ENCODE data around the gene HEMK1.

DNA sequence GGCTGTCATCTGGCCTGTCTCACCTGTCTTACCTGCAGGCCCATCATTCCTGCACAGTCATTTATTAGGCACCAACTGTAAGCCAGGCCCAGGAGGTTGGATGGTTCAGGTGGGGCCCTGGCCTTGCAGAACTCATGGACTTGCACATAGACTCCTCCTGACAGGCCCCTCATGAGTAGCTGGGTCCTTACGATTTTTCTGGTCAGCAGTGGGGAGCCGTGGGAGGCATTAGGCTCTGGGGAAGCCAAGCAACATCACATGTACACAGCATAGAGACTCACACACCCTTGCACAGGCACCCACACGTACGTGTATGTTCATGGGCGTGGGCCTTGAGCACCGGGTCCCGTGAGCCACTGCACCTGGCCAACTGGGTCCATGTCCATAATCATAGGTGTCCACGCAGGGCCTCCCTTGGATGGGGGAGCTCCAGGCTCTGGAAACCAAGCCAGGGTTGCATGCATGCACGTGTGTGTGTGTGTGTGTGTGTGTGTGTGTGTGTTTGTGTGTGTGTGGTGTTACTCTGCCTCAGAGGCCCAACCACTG, 21.9 kb downstream of the HEMK1 start:
- TF ChIP-seq, protein P1, sequence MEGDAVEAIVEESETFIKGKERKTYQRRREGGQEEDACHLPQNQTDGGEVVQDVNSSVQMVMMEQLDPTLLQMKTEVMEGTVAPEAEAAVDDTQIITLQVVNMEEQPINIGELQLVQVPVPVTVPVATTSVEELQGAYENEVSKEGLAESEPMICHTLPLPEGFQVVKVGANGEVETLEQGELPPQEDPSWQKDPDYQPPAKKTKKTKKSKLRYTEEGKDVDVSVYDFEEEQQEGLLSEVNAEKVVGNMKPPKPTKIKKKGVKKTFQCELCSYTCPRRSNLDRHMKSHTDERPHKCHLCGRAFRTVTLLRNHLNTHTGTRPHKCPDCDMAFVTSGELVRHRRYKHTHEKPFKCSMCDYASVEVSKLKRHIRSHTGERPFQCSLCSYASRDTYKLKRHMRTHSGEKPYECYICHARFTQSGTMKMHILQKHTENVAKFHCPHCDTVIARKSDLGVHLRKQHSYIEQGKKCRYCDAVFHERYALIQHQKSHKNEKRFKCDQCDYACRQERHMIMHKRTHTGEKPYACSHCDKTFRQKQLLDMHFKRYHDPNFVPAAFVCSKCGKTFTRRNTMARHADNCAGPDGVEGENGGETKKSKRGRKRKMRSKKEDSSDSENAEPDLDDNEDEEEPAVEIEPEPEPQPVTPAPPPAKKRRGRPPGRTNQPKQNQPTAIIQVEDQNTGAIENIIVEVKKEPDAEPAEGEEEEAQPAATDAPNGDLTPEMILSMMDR (conservative IDR thresholded peaks at IDR 0.05; ENCODE audit: low read length) = peak; percentile 13; the same call in 1 of the 2 replicates
- no peak for TF ChIP-seq EZH2phosphoT487 (IDR thresholded peaks at IDR 0.05; ENCODE audit: borderline replicate concordance, low read depth, low read length)
